ENCODE results near the gene CD37.
"Not testable (repeated sequence)": the region's sequence is repeated elsewhere in the genome, so short reads cannot be mapped to it uniquely, and the experiment has no call there.

Gene CD37

GRCh38 chr19:49348305-49349189 lies 13.3 kb downstream of the CD37 start:
- no peak for DNase-seq

DNA sequence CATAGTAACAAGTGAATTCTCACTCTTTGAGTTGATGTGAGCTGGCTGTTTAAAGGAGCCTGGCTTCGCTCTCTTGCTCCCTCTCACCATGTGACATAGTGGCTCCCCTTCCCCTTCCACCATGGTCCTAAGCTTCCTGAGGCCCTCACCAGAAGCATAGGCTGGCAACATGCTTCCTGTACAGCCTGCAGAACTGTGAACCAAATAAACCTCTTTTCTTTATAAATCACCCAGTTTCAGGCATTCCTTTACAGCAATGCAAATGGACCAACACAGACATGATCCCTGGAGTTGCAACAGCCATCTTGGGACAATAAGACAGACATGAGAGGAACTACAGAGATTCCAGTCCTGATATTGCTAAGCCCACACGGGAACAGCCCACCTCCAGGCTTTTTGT lies 14.4 kb downstream of the CD37 start:
- no peak for DNase-seq

- DNase-seq, result no peak
Observed at GRCh38 chr19:49355909-49356353, 20.7 kb downstream of the CD37 start.

DNA sequence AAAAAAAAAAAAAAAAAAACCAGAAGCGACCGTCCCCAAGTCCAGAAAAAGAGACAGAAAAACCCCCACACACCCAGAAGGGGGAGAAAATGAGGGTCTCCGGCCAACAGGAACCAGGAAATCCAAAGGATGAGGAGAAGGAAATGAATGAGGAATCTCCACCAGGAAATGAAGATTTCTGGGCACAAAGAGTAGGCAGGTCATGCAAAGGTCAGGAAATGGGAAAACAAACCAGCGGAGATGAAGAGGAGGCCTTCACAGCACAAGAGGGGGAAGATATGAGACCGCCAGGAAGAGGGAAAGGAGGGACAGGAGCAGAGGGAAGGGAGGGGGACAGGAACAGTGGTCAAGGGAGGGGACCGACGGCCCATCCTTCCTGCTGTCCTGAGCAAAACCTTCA lies 21.2 kb downstream of the CD37 start:
- no peak for DNase-seq

DNA sequence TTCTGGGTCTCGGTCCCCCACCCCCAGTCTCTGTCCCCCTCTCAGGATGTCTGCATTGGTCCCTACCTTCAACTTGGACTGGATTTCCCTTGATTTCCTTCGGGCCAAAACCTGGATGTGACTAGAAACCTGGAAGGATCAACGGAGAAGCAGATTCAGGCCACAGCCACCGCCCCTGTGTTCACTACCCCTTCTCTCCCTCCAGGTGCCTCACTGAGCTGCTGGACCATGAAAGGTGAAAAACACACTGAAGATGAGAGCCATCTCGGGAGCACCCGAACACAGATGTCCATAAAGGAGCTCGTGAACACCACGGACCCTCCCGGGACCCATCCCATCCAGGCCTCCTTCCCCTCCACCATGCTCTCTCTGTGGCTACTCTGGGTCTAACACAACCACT lies 22.0 kb downstream of the CD37 start:
- DNase-seq, result no peak

DNA sequence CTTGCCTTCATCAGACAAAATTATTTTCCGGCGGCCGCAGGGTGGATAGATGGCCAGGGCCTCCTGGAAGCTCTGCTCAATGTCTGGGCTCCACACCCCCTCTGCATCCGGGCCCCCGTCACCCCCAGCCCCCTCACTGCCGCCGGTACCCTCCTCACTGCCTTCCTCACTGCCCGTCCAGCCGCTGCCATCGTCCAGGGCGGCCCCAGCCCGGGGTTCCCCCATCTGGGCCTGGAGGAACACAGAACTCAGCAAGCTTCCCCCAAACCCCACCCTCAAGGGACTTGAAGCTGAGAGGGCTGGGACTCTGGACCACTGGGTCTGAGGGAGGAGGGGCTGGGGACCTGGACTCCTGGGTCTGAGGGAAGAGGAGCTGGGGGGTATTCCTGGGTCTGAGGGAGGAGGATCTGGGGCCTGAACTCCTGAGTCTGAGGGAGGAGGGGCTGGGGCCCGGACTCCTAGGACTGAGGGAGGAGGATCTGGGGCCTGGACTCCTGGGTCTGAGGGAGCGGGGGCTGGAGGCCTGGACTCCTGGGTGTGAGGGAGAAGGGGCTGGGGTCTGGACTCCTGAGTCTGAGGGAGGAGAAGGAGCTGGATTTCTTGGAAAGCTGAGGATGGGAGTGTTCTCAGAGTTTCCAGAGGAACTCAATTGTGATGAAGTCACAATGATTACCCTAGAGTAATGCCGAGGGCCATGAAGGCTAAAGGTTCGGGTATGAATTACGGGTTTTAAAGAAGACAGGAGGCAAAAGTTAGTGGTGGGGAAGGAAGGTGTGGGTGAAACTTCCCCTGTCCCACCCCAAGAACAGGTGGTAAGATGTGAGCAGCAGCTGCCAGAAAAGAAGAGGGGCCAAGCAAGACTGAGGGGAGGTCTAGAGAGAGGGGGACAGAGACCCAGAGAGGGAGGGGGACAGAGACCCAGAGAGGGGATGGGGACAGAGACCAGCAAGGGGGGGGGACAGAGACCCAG lies 24.9 kb downstream of the CD37 start:
- DNase-seq, result no peak

GRCh38 chr19:49361438-49362047 lies 26.3 kb downstream of the CD37 start:
- DNase-seq, result no peak

DNA sequence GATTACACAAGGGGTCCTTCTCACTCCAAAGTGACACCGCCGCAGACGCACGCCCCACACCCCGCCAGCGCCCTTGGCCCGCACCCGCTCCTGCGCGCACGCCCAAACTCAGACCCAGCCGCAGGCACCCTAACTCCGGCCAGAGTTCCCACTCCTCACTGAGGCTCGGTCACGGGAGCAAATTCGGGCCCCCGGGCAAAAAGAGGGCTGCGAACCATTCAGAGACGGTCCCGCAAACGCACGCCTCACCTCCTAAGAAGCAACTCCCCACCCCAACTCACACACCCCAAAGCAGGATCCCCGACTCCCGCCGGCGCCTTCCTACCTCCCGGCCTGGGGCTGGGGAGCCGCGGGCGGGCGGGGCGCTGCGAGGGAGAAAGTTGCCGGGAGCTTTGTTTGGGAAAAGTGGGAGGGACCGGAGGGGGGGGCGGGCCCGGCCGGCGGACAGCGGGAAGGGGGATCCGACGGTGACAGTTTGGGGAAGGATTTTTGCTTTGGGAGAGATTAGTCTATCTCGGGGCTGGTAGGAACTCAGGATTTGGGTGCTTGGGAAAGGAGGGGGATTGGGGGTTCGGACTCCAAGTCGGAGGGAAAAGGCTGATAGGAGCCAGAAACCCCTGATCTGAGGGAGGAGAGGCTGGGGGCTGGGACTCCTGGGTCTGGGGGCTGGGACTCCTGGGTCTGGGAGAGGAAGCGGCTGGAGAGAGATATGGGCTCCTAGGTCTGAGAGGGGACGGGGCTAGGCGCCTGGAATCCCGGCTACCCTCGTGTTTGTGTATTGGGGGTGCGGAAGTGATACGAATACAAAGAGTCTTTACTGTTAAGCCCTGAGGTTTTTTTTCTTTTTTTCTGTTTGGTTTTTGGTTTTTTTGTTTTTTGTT lies 27.1 kb downstream of the CD37 start, which contains the start of gene TEAD2:
TEAD2 (minus strand) TSS at position 369 of the 881 bp plus-strand sequence. CDS start 2,341 bp downstream, outside the sequence.
- DNase-seq, result no peak

- no peak for DNase-seq
Observed at GRCh38 chr19:49362929-49363267, 27.7 kb downstream of the CD37 start.

- peak; percentile 17 for DNase-seq
Observed at GRCh38 chr19:49363268-49364082, 28.3 kb downstream of the CD37 start, which contains the start of gene DKKL1. Gene DKKL1 (plus strand): TSS chr19:49363877. CDS start chr19:49363999, 122 bp downstream.

GRCh38 chr19:49364083-49364737 lies 29.0 kb downstream of the CD37 start:
- DNase-seq, result no peak

GRCh38 chr19:49366110-49366509 lies 30.9 kb downstream of the CD37 start:
- DNase-seq, result no peak

DNA sequence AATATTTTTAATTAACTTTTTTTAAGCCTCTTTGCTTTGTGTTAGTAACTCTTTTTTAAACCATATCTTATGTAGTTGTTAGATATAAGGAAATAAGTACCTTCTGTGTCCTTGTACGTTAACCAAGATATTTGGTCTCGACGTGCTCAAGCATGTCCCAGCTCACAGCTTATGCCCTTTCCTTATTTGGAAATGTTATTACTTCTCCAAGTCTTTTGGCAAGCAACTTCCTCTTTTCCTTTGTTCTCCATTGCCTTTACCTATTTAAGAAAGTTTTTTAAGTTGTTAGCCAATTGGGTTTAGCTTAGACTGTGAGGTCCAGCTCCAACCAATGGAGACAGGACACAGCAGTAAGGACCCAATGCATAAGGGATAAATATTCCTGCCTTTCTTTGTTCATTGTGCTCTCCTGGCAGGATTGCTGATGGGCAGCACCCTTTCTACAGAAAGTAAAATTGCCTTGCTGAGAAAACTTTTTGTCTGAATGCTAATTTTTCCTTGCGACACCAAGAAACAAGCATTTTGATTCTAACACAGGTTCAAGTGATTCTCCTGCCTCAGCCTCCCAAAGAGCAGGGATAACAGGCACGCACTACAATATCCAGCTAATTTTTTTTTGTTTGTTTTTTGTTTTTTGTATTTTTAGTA lies 33.6 kb downstream of the CD37 start:
- DNase-seq, result no peak

- DNase-seq, result no peak
Observed at GRCh38 chr19:49371184-49371583, 36.0 kb downstream of the CD37 start.

- not testable (repeated sequence) for DNase-seq
Observed at GRCh38 chr19:49373174-49373573, 38.0 kb downstream of the CD37 start.

GRCh38 chr19:49374665-49375434 lies 39.6 kb downstream of the CD37 start:
- DNase-seq, result no peak

GRCh38 chr19:49378512-49378911 lies 43.3 kb downstream of the CD37 start:
- DNase-seq, result no peak

DNA sequence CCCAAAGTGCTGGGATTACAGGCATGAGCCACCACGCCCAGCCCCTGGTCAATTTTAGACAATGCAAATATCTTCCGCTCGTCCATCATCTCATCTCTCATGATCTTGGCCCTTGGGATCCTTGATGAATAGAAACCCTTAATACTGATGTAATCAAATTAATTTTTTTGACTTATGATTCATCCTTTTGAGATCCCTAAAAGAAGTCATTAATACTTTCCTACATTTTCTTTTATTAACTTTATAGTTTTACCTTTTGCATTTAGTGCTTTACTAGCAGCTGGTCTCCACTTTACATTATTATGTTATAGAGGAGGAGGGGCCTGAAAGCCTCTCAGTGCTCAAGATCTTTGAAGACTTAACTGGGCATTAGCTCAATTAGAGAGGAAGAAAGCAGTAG lies 45.2 kb downstream of the CD37 start:
- DNase-seq, result no peak

- no peak for DNase-seq
Observed at GRCh38 chr19:49382639-49383038, 47.4 kb downstream of the CD37 start.

Data from NCI-H1694 (cell line).